ENCODE measurements around the gene CD33. TPM values are rescaled to one million over a fixed set of nuclear protein-coding genes. Genes with fewer than 3 reads are reported as not detected.

Gene CD33
- total RNA-seq, 2 experiments from 2014 or later: not detected

- Histone ChIP-seq H3K79me2 (ENCODE audit: insufficient read depth, low read depth, low read length) (no peaks in the 10 kb centered on the region), H3K4me3 (ENCODE audit: low read depth, low read length, poor library complexity, severe bottlenecking) (no peak overlapping the region), H4K20me1 (ENCODE audit: insufficient read depth, low read length) (no peaks in the 10 kb centered on the region), H3K4me1 (ENCODE audit: insufficient read depth, low read length, poor library complexity, severe bottlenecking) (no peaks in the 10 kb centered on the region), H3K27ac (ENCODE audit: low read depth, low read length, poor library complexity, severe bottlenecking) (no peak overlapping the region), H3K9me2 (ENCODE audit: insufficient read depth, low read length) (no peaks in the 10 kb centered on the region), H3K36me3 (ENCODE audit: insufficient read depth, low read length) (no peaks in the 10 kb centered on the region), H3K4me2 (ENCODE audit: low read length) (no peak overlapping the region), H3K9me3 (ENCODE audit: low read length) (no peaks in the 10 kb centered on the region), H2AFZ (ENCODE audit: low read length) (no peak overlapping the region)
- CTCF ChIA-PET (ENCODE audit: unreplicated experiment): no interaction called here
- no TSS peak for BruUV-seq (replicated peaks)
- POLR2A ChIA-PET: no interaction called here
- intact Hi-C loops (cut with micrococcal nuclease; ENCODE audit: unreplicated experiment): no loop called here
- no peak for DNase-seq (ENCODE audit: low spot score)
- TF ChIP-seq EZH2phosphoT487 (IDR thresholded peaks at IDR 0.05; ENCODE audit: borderline replicate concordance, low read depth, low read length): no peak
- TF ChIP-seq, protein P1, sequence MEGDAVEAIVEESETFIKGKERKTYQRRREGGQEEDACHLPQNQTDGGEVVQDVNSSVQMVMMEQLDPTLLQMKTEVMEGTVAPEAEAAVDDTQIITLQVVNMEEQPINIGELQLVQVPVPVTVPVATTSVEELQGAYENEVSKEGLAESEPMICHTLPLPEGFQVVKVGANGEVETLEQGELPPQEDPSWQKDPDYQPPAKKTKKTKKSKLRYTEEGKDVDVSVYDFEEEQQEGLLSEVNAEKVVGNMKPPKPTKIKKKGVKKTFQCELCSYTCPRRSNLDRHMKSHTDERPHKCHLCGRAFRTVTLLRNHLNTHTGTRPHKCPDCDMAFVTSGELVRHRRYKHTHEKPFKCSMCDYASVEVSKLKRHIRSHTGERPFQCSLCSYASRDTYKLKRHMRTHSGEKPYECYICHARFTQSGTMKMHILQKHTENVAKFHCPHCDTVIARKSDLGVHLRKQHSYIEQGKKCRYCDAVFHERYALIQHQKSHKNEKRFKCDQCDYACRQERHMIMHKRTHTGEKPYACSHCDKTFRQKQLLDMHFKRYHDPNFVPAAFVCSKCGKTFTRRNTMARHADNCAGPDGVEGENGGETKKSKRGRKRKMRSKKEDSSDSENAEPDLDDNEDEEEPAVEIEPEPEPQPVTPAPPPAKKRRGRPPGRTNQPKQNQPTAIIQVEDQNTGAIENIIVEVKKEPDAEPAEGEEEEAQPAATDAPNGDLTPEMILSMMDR (conservative IDR thresholded peaks at IDR 0.05; ENCODE audit: low read length): no peak
These were observed 28.4 kb downstream of the CD33 start for GRCh38 chr19:51253088-51253806.

- intact Hi-C loops (cut with micrococcal nuclease; ENCODE audit: unreplicated experiment): no loop called here
- H3K9me2 ChIP-seq (ENCODE audit: insufficient read depth, low read length): no peaks in the 10 kb centered on the region
- BruUV-seq (replicated peaks): no TSS peak
- no peaks in the 10 kb centered on the region for H4K20me1 ChIP-seq (ENCODE audit: insufficient read depth, low read length)
- POLR2A ChIA-PET: no interaction called here
- no peaks in the 10 kb centered on the region for H3K4me1 ChIP-seq (ENCODE audit: insufficient read depth, low read length, poor library complexity, severe bottlenecking)
- H3K4me2 ChIP-seq (ENCODE audit: low read length): no peak overlapping the region
- CTCF ChIA-PET (ENCODE audit: unreplicated experiment): no interaction called here
- TF ChIP-seq, protein P1 (conservative IDR thresholded peaks at IDR 0.05; ENCODE audit: low read length): no peak
- TF ChIP-seq EZH2phosphoT487 (IDR thresholded peaks at IDR 0.05; ENCODE audit: borderline replicate concordance, low read depth, low read length): no peak
- H3K36me3 ChIP-seq (ENCODE audit: insufficient read depth, low read length): no peaks in the 10 kb centered on the region
- H3K9me3 ChIP-seq (ENCODE audit: low read length): no peaks in the 10 kb centered on the region
- no peak overlapping the region for H2AFZ ChIP-seq (ENCODE audit: low read length)
- no peak for DNase-seq (ENCODE audit: low spot score)
- H3K79me2 ChIP-seq (ENCODE audit: insufficient read depth, low read depth, low read length): no peaks in the 10 kb centered on the region
- no peak overlapping the region for H3K4me3 ChIP-seq (ENCODE audit: low read depth, low read length, poor library complexity, severe bottlenecking)
- no peak overlapping the region for H3K27ac ChIP-seq (ENCODE audit: low read depth, low read length, poor library complexity, severe bottlenecking)
These were observed 31.3 kb downstream of the CD33 start for GRCh38 chr19:51256155-51256625.

GRCh38 chr19:51257471-51257870, 32.6 kb downstream of the CD33 start:
- Histone ChIP-seq H3K9me2 (ENCODE audit: insufficient read depth, low read length) (no peaks in the 10 kb centered on the region), H2AFZ (ENCODE audit: low read length) (no peak overlapping the region), H4K20me1 (ENCODE audit: insufficient read depth, low read length) (no peaks in the 10 kb centered on the region), H3K4me2 (ENCODE audit: low read length) (no peak overlapping the region), H3K79me2 (ENCODE audit: insufficient read depth, low read depth, low read length) (no peaks in the 10 kb centered on the region), H3K4me3 (ENCODE audit: low read depth, low read length, poor library complexity, severe bottlenecking) (no peak overlapping the region), H3K4me1 (ENCODE audit: insufficient read depth, low read length, poor library complexity, severe bottlenecking) (no peaks in the 10 kb centered on the region), H3K9me3 (ENCODE audit: low read length) (no peaks in the 10 kb centered on the region), H3K27ac (ENCODE audit: low read depth, low read length, poor library complexity, severe bottlenecking) (no peak overlapping the region), H3K36me3 (ENCODE audit: insufficient read depth, low read length) (no peaks in the 10 kb centered on the region)
- POLR2A ChIA-PET: no interaction called here
- BruUV-seq (replicated peaks): no TSS peak
- TF ChIP-seq EZH2phosphoT487 (IDR thresholded peaks at IDR 0.05; ENCODE audit: borderline replicate concordance, low read depth, low read length): no peak
- TF ChIP-seq, protein P1 (conservative IDR thresholded peaks at IDR 0.05; ENCODE audit: low read length): no peak
- DNase-seq (ENCODE audit: low spot score): no peak
- CTCF ChIA-PET (ENCODE audit: unreplicated experiment): no interaction called here
- intact Hi-C loops (cut with micrococcal nuclease; ENCODE audit: unreplicated experiment): no loop called here

Data from OCI-LY7 (cell line).